Measurements from ENCODE around the gene GNG8. TPM values are rescaled to one million over a fixed set of nuclear protein-coding genes. Genes with fewer than 3 reads are reported as not detected.

The GNG8 gene
- total and polyA plus RNA-seq, 9 of the 15 experiments (the other 6 are each of a cell fraction or from before 2014, with no cell fraction given): 1.3 TPM; not detected in 8

DNA sequence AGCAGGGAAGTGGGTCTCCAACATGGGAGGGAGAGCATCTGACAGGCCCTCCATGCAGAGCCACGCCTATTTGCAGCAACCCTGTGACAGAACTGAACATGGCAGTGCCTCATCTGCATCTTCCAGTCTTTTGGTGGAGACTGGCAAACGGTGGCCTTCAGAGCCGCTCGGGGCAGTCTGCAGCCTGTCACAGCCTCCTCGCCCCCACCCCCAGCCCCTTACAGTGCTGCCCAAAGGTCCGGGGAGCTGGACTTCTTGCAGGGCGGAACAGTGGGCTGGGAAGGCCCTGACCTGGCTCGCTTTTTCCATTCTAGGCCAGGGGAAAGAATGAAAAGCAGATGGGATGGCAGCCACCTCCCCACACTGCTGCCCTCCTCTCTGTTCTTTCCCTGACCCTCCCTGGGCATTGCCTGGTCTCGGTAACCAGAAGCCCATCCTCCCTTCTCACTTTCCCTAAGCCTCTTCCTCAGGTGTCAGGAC lies 32.2 kb downstream of the GNG8 start:
- H3K27me3 ChIP-seq (ENCODE audit: control insufficient read depth in 2 of 2, insufficient read depth in 2 of 2, low read length in 2 of 2): no peaks in the 10 kb centered on the region
- in situ Hi-C loops (cut with MboI): no loop called here
- H4K20me1 ChIP-seq (replicated peaks; ENCODE audit: control insufficient read depth, insufficient read depth, low read length): peaks cover 35% of the 10 kb centered on the region
- H2AFZ ChIP-seq (ENCODE audit: low read depth, low read length): no peak overlapping the region
- no peaks in the 10 kb centered on the region for H3K9me1 ChIP-seq (ENCODE audit: control insufficient read depth, insufficient read depth, low read length)
- H3K27ac ChIP-seq (ENCODE audit: extremely low read depth, low read depth, low read length): no peak overlapping the region
- H3K79me2 ChIP-seq (ENCODE audit: control insufficient read depth, insufficient read depth, low read length): peaks cover 49% of the 10 kb centered on the region
- ATAC-seq: no peak
- no TSS peak for BruUV-seq (replicated peaks)
- FAIRE-seq: no peak
- peaks cover 15 to 48% of the 10 kb centered on the region in 2 experiments; a peak in 4 of 5 replicates for H3K4me1 ChIP-seq (replicated peaks in 1 of 2; ENCODE audit: control insufficient read depth in 2 of 2, insufficient read depth in 2 of 2, low read length in 2 of 2)
- H3K36me3 ChIP-seq (ENCODE audit: control insufficient read depth, insufficient read depth, low read length): peaks cover 60% of the 10 kb centered on the region; the same call in 2 of the 3 replicates
- ChIA-PET CTCF (ENCODE audit: low intra/inter-chr PET ratio) (interaction anchor here (0.6 kb wide), 1 partner anchor 264 kb away, joined by 3 read pairs; no protein-coding TSS in a partner anchor), POLR2A (interaction anchor here (0.8 to 3.6 kb wide), 5 partner anchors 8 to 60 kb away, joined by 3 to 30 read pairs (median 3); no protein-coding TSS in a partner anchor)
- 86% methylated on average over 9 of the region's 9 CpGs for WGBS (ENCODE audit: insufficient coverage, low coverage, missing lambda C conversion rate)
- DNase-seq (ENCODE audit: extremely low read depth in 1 of 4, low spot score in 3 of 4): peak in 2 of 4 experiments; percentile 17 to 22
- intact Hi-C loops (cut with micrococcal nuclease): no loop called here
- H3K4me3 ChIP-seq: no peak overlapping the region
- H3K4me2 ChIP-seq (ENCODE audit: insufficient read depth, low read length): peak overlapping the region; percentile 76; the same call in 1 of the 2 replicates
- peaks cover 10% of the 10 kb centered on the region for H3K9me3 ChIP-seq (replicated peaks; ENCODE audit: control insufficient read depth, insufficient read depth, low read depth, low read length)
- H3K9ac ChIP-seq (ENCODE audit: insufficient read depth in 1 of 2, low read depth in 2 of 2, low read length in 2 of 2): peak overlapping the region; percentile 71 to 100; a peak in 1 of 4 replicates
- TF ChIP-seq, protein P1, sequence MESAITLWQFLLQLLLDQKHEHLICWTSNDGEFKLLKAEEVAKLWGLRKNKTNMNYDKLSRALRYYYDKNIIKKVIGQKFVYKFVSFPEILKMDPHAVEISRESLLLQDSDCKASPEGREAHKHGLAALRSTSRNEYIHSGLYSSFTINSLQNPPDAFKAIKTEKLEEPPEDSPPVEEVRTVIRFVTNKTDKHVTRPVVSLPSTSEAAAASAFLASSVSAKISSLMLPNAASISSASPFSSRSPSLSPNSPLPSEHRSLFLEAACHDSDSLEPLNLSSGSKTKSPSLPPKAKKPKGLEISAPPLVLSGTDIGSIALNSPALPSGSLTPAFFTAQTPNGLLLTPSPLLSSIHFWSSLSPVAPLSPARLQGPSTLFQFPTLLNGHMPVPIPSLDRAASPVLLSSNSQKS (CRISPR knock-in tag; IDR thresholded peaks at IDR 0.05): no peak
- TF ChIP-seq SMAD1 (IDR thresholded peaks at IDR 0.05; ENCODE audit: low read depth, low read length, partially characterized antibody): no peak
- no peak for TF ChIP-seq ZNF586 (CRISPR knock-in tag; conservative IDR thresholded peaks at IDR 0.05)
- TF ChIP-seq PCBP1 (IDR thresholded peaks at IDR 0.05; ENCODE audit: low read depth, low read length, poor library complexity, severe bottlenecking): no peak
- TF ChIP-seq SIN3B (IDR thresholded peaks at IDR 0.05; ENCODE audit: low read depth): no peak
- no peak for TF ChIP-seq EGR1 (conservative IDR thresholded peaks at IDR 0.05)
- TF ChIP-seq, protein P2, sequence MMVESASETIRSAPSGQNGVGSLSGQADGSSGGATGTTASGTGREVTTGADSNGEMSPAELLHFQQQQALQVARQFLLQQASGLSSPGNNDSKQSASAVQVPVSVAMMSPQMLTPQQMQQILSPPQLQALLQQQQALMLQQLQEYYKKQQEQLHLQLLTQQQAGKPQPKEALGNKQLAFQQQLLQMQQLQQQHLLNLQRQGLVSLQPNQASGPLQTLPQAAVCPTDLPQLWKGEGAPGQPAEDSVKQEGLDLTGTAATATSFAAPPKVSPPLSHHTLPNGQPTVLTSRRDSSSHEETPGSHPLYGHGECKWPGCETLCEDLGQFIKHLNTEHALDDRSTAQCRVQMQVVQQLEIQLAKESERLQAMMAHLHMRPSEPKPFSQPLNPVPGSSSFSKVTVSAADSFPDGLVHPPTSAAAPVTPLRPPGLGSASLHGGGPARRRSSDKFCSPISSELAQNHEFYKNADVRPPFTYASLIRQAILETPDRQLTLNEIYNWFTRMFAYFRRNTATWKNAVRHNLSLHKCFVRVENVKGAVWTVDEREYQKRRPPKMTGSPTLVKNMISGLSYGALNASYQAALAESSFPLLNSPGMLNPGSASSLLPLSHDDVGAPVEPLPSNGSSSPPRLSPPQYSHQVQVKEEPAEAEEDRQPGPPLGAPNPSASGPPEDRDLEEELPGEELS (CRISPR knock-in tag; IDR thresholded peaks at IDR 0.05; ENCODE audit: borderline replicate concordance): no peak
- no peak for TF ChIP-seq PTBP1 (IDR thresholded peaks at IDR 0.05; ENCODE audit: low read depth, low read length)
- no peak for TF ChIP-seq TGIF2 (CRISPR knock-in tag; IDR thresholded peaks at IDR 0.05)
- TF ChIP-seq CC2D1A (IDR thresholded peaks at IDR 0.05): no peak
- no peak for TF ChIP-seq NFIX (CRISPR knock-in tag; IDR thresholded peaks at IDR 0.05; ENCODE audit: low read depth)
- no peak for TF ChIP-seq HNRNPH1 (optimal IDR thresholded peaks at IDR 0.05; ENCODE audit: low read depth, low read length)
- TF ChIP-seq POLR3A (IDR thresholded peaks at IDR 0.05; ENCODE audit: borderline replicate concordance, extremely low read depth, insufficient read depth, insufficient read length): no peak
- TF ChIP-seq KLF6 (CRISPR knock-in tag; IDR thresholded peaks at IDR 0.05; ENCODE audit: borderline replicate concordance): no peak
- TF ChIP-seq, protein P3, sequence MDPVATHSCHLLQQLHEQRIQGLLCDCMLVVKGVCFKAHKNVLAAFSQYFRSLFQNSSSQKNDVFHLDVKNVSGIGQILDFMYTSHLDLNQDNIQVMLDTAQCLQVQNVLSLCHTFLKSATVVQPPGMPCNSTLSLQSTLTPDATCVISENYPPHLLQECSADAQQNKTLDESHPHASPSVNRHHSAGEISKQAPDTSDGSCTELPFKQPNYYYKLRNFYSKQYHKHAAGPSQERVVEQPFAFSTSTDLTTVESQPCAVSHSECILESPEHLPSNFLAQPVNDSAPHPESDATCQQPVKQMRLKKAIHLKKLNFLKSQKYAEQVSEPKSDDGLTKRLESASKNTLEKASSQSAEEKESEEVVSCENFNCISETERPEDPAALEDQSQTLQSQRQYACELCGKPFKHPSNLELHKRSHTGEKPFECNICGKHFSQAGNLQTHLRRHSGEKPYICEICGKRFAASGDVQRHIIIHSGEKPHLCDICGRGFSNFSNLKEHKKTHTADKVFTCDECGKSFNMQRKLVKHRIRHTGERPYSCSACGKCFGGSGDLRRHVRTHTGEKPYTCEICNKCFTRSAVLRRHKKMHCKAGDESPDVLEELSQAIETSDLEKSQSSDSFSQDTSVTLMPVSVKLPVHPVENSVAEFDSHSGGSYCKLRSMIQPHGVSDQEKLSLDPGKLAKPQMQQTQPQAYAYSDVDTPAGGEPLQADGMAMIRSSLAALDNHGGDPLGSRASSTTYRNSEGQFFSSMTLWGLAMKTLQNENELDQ (CRISPR knock-in tag; IDR thresholded peaks at IDR 0.05; ENCODE audit: borderline replicate concordance): no peak
- no peak for TF ChIP-seq ELF1 (tag; IDR thresholded peaks at IDR 0.05)
- TF ChIP-seq E2F3 (CRISPR knock-in tag; IDR thresholded peaks at IDR 0.05): no peak
- TF ChIP-seq ZNF696 (CRISPR knock-in tag; conservative IDR thresholded peaks at IDR 0.05): no peak

All from K562 (cell line).